DND-41 (cell line): Measurements from ENCODE around the gene IFI30.

Source experiments
- ATAC-seq: fragments of 200-7000 bp; cut with Tn5 transposase; 3 replicates; pipeline ENCODE4 v1.9.1; 2021; ENCODE audit warnings: low read depth; ENCODE audit not compliant: insufficient read depth
- DNase-seq: peaks from one replicate; pipeline ENCODE4 v3.0.0-alpha.2; 2020
- H2AFZ ChIP-seq: 2 replicates; pipeline ENCODE4 v1.6.0; 2012; ENCODE audit warnings: low read depth, low read length
- H3K27ac ChIP-seq: 2 replicates; pipeline ENCODE4 v1.5.1; 2012; ENCODE audit warnings: low read length, inconsistent platforms
- H3K27me3 ChIP-seq: fragments of 200-600 bp; sonication (generic); 2 replicates; pipeline ENCODE4 v1.6.0; 2012; ENCODE audit warnings: low read length, mild to moderate bottlenecking, inconsistent platforms; ENCODE audit not compliant: insufficient read depth, poor library complexity
- H3K36me3 ChIP-seq: 2 replicates; pipeline ENCODE4 v1.5.1; 2012; ENCODE audit warnings: low read length, inconsistent platforms; ENCODE audit not compliant: insufficient read depth
- H3K4me1 ChIP-seq: 2 replicates; pipeline ENCODE4 v1.5.1; 2012; ENCODE audit warnings: mild to moderate bottlenecking, low read length; ENCODE audit not compliant: insufficient read depth
- H3K4me2 ChIP-seq: 2 replicates; pipeline ENCODE4 v1.6.0; 2012; ENCODE audit warnings: mild to moderate bottlenecking, moderate library complexity, low read length, inconsistent platforms; ENCODE audit not compliant: insufficient read depth
- H3K4me3 ChIP-seq, 2 experiments: fragments of 200-600 bp in 1 of 2; shearing (Covaris generic) in 1 of 2; 2 replicates each; pipeline ENCODE4 v1.5.1; 2012 to 2016; ENCODE audit warnings: inconsistent platforms in 2 of 2, low read length in 2 of 2, mild to moderate bottlenecking in 2 of 2, low read depth in 1 of 2, moderate library complexity in 1 of 2
- H3K79me2 ChIP-seq: 2 replicates; pipeline ENCODE4 v1.6.0; 2012; ENCODE audit warnings: low read length, inconsistent platforms; ENCODE audit not compliant: insufficient read depth
- H3K9ac ChIP-seq: 2 replicates; pipeline ENCODE4 v1.6.0; 2012; ENCODE audit warnings: low read depth, mild to moderate bottlenecking, inconsistent platforms, low read length, moderate library complexity
- H3K9me3 ChIP-seq: 2 replicates; pipeline ENCODE4 v1.5.1; 2012; ENCODE audit warnings: low read length, moderate library complexity, mild to moderate bottlenecking, inconsistent platforms; ENCODE audit not compliant: insufficient read depth, severe bottlenecking
- H4K20me1 ChIP-seq: 2 replicates; pipeline ENCODE4 v1.6.0; 2012; ENCODE audit warnings: low read length; ENCODE audit not compliant: insufficient read depth
- EZH2 ChIP-seq: IDR thresholded peaks from 3 replicates; pipeline ENCODE4 v1.6.1; 2012; ENCODE audit warnings: borderline replicate concordance, low read depth, mild to moderate bottlenecking, moderate library complexity, low read length, inconsistent platforms; ENCODE audit not compliant: severe bottlenecking
- TF ChIP-seq, protein P1 (sequence below): IDR thresholded peaks from 2 replicates; pipeline ENCODE4 v1.5.1; 2012; ENCODE audit warnings: borderline replicate concordance, low read length, moderate library complexity, mild to moderate bottlenecking; ENCODE audit not compliant: poor library complexity, severe bottlenecking; ENCODE audit errors: extremely low read depth

Gene IFI30

GRCh38 chr19:18203408-18203862, 29.8 kb downstream of the IFI30 start:
- Histone ChIP-seq H3K4me2 (peak overlapping the region; percentile 95), H3K27ac (peak overlapping the region; percentile 52), H3K27me3 (no peaks in the 10 kb centered on the region), H3K9ac (peak overlapping the region; percentile 58), H4K20me1 (peaks cover 11% of the 10 kb centered on the region; the same call in 1 of the 2 replicates), H3K4me1 (peaks cover 29% of the 10 kb centered on the region), H3K4me3 (peak overlapping the region; percentile 26 to 80; a peak in 3 of 4 replicates), H3K36me3 (peaks cover 6% of the 10 kb centered on the region; the same call in 1 of the 2 replicates), H3K9me3 (no peaks in the 10 kb centered on the region), H3K79me2 (0 out of 2 replicates have a peak, but pooled peaks cover 4% of the 10 kb centered on the region), H2AFZ (peak overlapping the region; percentile 84)
- TF ChIP-seq EZH2, result no peak
- TF ChIP-seq, protein P1, sequence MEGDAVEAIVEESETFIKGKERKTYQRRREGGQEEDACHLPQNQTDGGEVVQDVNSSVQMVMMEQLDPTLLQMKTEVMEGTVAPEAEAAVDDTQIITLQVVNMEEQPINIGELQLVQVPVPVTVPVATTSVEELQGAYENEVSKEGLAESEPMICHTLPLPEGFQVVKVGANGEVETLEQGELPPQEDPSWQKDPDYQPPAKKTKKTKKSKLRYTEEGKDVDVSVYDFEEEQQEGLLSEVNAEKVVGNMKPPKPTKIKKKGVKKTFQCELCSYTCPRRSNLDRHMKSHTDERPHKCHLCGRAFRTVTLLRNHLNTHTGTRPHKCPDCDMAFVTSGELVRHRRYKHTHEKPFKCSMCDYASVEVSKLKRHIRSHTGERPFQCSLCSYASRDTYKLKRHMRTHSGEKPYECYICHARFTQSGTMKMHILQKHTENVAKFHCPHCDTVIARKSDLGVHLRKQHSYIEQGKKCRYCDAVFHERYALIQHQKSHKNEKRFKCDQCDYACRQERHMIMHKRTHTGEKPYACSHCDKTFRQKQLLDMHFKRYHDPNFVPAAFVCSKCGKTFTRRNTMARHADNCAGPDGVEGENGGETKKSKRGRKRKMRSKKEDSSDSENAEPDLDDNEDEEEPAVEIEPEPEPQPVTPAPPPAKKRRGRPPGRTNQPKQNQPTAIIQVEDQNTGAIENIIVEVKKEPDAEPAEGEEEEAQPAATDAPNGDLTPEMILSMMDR, result no peak
- ATAC-seq, result peak; percentile 28
- DNase-seq, result peak; percentile 67

DNA sequence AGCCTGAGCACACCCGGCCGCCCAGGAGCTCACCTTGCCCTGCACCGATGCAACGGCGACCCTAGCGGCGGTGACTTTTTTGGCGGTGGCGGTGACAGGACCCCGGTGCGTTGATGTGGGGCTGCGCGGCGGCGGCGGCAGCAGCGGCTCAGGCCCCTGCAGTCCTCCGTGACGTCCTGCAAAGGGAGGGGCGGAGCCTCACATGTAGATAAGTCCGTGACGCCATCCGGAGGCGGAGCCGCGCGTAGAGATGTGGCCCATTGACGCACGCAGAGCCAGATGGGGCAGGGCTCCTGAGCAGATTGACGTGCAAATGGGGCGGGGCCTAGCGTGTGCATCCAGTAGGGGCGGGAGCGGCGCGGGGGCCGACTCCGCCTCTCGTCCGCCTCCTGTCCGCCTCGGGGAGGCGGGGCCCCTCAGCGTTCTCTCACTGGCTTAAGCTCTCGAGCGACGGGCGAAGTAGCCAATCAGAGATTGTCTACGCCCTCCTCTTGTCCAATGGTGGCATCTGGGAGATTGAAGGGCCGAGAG, 30.3 kb downstream of the IFI30 start, which contains the start of gene RAB3A:
Gene RAB3A (minus strand): TSS at position 180 of the 531 bp plus-strand sequence. CDS start 1,302 bp downstream, outside the sequence.
- Histone ChIP-seq H3K9me3 (no peaks in the 10 kb centered on the region), H3K36me3 (0 out of 2 replicates have a peak, but pooled peaks cover 4% of the 10 kb centered on the region), H2AFZ (peak within 1 kb of the TSS; percentile 84), H3K4me2 (peak within 1 kb of the TSS; percentile 95), H3K4me3 (peak within 1 kb of the TSS; percentile 26 to 80), H3K9ac (peak within 1 kb of the TSS; percentile 58), H4K20me1 (peaks cover 11% of the 10 kb centered on the region; the same call in 1 of the 2 replicates), H3K27ac (peak within 1 kb of the TSS; percentile 74), H3K27me3 (no peaks in the 10 kb centered on the region), H3K79me2 (0 out of 2 replicates have a peak, but pooled peaks cover 4% of the 10 kb centered on the region), H3K4me1 (peaks cover 29% of the 10 kb centered on the region)
- ATAC-seq (peak; percentile 91), DNase-seq (peak; percentile 100)
- TF ChIP-seq, protein P1, result peak; percentile 7
- TF ChIP-seq EZH2, result no peak

- Histone ChIP-seq H3K9me3 (no peaks in the 10 kb centered on the region), H2AFZ (peak overlapping the region; percentile 62), H3K27ac (peak overlapping the region; percentile 74), H3K27me3 (no peaks in the 10 kb centered on the region), H3K4me1 (peaks cover 29% of the 10 kb centered on the region), H4K20me1 (peaks cover 11% of the 10 kb centered on the region; the same call in 1 of the 2 replicates), H3K79me2 (0 out of 2 replicates have a peak, but pooled peaks cover 4% of the 10 kb centered on the region), H3K36me3 (0 out of 2 replicates have a peak, but pooled peaks cover 4% of the 10 kb centered on the region), H3K4me2 (peak overlapping the region; percentile 77), H3K4me3 (peak overlapping the region; percentile 21 to 59), H3K9ac (peak overlapping the region; percentile 56)
- ATAC-seq, result peak; percentile 17; the same call in 2 of the 3 replicates
- DNase-seq, result no peak
- TF ChIP-seq EZH2, result no peak
- TF ChIP-seq, protein P1, result no peak
Measured at GRCh38 chr19:18204394-18205199, 31.0 kb downstream of the IFI30 start.
